AG08395 (cell line): ENCODE measurements around the gene DAAM1.

ENCODE experiments used
- DNase-seq: peaks from one replicate; pipeline ENCODE4 v3.0.0; 2012; ENCODE audit warnings: mixed read lengths, low spot score

Gene DAAM1

DNA sequence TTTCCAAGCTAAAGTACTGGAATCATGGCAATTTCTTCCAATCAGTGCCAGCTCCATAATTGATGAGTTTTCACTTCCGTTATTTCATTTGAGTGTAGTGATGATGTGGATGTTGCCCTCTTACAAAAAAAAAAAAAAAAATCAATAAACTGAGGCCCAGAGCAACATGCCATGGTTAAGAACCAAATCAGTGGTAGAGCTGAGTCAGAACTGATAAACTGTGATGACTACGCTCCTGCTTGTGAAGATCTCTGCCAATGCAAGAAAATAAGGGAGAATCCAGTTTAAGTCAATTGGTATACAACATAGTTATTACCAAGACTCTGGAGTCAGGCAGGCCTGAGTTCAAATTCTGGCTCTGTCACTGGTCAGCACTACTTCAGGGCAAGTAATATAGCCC lies 174.0 kb downstream of the DAAM1 start:
- no peak for DNase-seq

DNA sequence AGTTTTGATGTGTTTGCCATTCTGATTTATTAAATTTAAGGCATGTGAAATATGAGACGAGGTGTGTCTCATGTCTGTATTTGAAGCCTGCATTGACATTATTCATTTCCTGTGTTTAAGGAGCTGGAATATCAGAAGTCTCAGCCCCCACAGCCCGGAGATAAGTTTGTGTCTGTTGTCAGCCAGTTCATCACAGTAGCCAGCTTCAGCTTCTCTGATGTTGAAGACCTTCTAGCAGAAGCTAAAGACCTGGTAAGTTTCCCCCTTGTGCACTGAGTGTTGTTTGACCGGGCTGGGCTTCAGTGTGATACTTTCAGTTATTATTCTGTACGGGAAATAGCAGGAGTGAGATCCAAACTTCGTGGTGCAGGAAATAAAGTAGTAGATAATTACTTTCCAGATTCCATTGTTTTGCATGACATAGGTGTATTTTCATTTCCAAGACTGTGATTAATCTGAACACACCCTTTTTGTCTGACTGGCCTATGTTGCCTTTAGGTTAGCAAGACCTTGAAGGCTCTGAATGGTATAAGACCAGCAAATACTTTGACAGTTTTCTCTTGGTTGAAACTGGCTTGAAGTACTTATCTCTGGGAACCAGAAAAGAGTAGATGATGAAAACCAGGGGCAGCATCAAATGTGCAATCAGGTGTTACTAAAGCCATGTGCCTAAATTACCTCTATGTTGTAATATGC lies 175.2 kb downstream of the DAAM1 start:
- DNase-seq = no peak

GRCh38 chr14:59370158-59370742 lies 181.8 kb downstream of the DAAM1 start:
- no peak for DNase-seq

DNA sequence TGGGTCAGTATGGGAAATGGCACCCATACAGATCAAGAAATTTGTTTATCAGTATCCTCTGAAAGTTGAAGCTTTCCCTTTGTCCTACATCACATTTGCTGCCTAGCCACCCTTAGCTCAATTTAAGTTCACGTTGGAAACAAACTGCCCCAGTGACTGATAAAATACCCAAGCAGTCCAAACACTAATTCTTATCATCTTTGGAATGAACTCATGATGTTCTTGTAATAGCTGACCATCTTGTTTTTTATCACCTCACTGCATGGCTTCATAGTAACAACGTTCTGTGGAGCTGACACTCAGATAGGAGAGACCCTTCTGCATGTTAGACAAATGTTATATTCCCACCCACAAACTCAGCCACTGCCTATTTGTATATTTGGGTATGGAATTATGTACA lies 183.3 kb downstream of the DAAM1 start:
- no peak for DNase-seq

- no peak for DNase-seq
Measured at GRCh38 chr14:59374048-59374447, 185.6 kb downstream of the DAAM1 start.

- DNase-seq = no peak
Measured at GRCh38 chr14:59376686-59377085, 188.2 kb downstream of the DAAM1 start.

DNA sequence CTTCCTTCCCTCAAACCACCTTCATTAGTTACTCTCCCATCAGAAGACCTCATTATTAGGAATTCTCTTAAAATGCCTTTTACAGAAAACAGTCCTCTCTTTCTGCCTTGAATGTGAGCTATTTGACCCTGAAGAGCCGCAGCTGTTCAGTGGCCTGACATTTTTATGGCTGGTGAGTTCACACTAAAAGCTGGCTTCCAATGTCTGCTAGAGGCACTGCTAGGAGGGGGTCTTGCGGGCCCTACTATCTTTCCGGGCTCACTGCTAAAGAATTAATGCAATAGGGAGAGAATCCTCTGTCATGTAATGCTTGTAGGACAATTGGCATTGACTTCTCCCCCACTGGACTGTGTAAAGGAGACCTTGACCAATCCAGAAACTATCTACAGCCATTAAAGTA lies 189.0 kb downstream of the DAAM1 start:
- DNase-seq = no peak

GRCh38 chr14:59377991-59378601 lies 189.6 kb downstream of the DAAM1 start:
- no peak for DNase-seq

- no peak for DNase-seq
Measured at GRCh38 chr14:59389936-59390335, 201.5 kb downstream of the DAAM1 start.

DNA sequence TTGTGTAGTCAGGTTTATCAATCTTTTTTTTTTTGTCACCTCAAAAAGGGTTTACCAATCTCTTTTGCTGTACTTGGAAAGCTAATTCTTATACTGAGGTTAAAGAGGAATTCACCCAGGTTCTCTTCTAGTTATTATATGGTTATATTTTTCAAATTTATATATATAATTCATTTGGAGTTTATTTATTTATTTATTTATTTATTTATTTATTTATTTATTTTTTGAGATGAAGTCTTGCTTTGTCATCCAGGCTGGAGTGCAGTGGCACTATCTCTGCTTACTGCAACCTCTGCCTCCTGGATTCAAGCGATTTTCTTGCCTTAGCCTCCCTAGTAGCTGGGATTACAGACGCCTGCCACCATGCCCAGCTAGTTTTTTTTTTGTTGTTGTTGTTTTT lies 202.9 kb downstream of the DAAM1 start:
- no peak for DNase-seq

DNA sequence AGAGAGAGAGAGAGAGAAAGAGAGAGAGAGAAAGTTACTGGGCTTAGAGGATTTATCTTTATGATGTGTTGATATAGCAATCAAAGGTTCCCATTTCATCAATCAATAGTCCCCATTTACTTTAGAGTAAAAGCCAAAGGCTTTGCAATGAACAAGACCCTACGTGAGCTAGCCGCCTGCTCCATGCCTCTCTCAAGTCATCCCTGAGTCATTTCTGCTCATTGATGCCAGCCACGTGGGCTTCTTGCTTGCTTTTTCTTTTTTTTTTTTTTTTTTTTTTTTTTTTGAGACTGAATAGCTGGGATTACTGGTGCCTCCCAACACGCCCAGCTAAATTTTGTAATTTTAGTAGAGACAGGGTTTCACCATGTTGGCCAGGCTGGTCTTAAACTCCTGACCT lies 205.8 kb downstream of the DAAM1 start:
- DNase-seq = no peak

GRCh38 chr14:59395672-59396071 lies 207.2 kb downstream of the DAAM1 start:
- no peak for DNase-seq

DNA sequence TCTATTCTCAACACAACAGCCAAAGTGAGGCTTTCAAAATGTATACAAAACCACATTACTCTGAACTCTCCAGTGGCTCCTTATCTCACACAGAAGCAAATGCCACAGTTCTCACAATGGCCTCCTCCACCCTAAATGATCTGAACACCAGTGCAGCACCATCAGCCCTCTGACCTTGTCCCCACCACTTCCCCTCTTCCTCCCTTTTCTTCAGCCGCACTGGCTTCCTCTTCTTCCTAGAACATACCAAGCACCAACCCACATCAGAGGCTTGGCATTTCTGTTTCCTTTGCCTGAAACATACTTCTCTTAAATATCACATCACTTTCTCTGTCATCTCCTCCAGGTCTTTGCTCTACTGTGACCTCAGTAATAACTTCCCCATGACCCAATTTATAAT lies 210.4 kb downstream of the DAAM1 start:
- no peak for DNase-seq

- peak; percentile 33 for DNase-seq
Measured at GRCh38 chr14:59406454-59407245, 218.2 kb downstream of the DAAM1 start.

DNA sequence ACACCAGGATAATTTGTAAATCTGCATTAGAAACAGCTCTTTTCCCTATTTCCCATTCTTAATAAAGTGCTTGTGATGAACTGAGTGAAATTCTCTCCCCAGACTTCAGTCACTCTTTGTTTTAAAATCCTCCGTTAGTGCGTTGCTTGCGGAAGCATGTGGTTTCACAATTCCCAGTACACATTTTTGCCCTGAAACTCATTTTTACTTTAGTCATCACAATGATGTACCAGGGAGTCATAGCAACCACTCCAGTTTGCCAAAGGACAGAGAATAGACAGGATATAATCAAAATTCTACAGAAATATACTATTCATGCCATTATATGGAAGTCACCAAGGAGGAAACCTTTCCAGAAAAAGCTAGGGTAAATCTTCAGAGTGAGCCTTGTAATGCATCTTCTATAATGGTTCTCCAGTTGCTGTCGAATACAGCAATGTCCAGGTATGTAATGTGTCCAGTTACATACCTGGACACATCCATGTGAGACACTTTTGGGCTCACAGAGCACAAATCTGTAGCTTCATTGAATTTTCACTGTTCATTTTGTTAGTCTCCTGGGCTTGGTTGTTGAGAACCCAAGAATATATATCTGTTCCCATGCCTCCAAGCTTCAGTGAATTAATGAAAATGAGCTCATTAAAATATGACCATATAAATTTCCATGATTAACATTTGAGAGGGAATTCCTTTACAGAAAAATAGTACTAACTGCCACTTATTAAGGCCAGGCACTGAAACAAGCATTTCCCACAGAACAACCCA lies 219.0 kb downstream of the DAAM1 start:
- peak; percentile 93 for DNase-seq

GRCh38 chr14:59415836-59416602 lies 227.6 kb downstream of the DAAM1 start:
- no peak for DNase-seq

DNA sequence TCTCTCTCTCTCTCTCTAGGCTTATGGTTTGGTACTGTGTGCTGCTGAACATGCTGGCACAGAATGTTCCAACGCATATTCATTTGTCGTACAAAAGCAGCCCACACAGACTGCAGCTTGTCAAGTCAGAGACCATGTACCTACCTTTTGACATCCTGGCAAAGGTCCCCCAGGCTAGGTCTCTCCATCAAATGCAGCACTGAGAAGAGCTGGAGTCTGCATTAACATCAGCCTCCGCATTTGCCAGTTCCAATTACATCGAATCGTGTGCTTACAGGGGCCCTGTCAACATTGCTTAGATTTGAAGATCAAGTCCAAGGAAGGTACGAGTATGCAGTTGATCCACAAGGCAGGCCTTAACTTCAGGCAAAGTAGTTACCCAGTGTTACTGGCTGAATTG lies 228.8 kb downstream of the DAAM1 start:
- no peak for DNase-seq

- DNase-seq = no peak
Measured at GRCh38 chr14:59419303-59419702, 230.8 kb downstream of the DAAM1 start.
